Stimulated activated CD8-positive, alpha-beta memory T cell treated with anti-CD3 and anti-CD28 coated beads, Interleukin-12 subunit alpha, Interleukin-12 subunit beta, amount 100 ng/mL, for 24 hours (primary cell): ENCODE data around the gene NHERF2.
"Not testable (repeated sequence)": the region's sequence is repeated elsewhere in the genome, so short reads cannot be mapped to it uniquely, and the experiment has no call there.

Experiments
- DNase-seq: peaks from one replicate; pipeline ENCODE4 v3.0.0-alpha.2; 2020; ENCODE audit errors: extremely low read depth

NHERF2 gene

GRCh38 chr16:2028146-2028545, 1.4 kb downstream of the NHERF2 start:
- no peak for DNase-seq

- DNase-seq = no peak
Observed at GRCh38 chr16:2028620-2029220, 2.0 kb downstream of the NHERF2 start.

GRCh38 chr16:2029350-2029749, 2.6 kb downstream of the NHERF2 start:
- no peak for DNase-seq

- DNase-seq = no peak
Observed at GRCh38 chr16:2030036-2030435, 3.3 kb downstream of the NHERF2 start.

- DNase-seq = no peak
Observed at GRCh38 chr16:2031081-2031577, 4.4 kb downstream of the NHERF2 start.

GRCh38 chr16:2032285-2033056, 5.8 kb downstream of the NHERF2 start:
- no peak for DNase-seq

- DNase-seq = no peak
Observed at GRCh38 chr16:2033057-2033908, 6.6 kb downstream of the NHERF2 start.

DNA sequence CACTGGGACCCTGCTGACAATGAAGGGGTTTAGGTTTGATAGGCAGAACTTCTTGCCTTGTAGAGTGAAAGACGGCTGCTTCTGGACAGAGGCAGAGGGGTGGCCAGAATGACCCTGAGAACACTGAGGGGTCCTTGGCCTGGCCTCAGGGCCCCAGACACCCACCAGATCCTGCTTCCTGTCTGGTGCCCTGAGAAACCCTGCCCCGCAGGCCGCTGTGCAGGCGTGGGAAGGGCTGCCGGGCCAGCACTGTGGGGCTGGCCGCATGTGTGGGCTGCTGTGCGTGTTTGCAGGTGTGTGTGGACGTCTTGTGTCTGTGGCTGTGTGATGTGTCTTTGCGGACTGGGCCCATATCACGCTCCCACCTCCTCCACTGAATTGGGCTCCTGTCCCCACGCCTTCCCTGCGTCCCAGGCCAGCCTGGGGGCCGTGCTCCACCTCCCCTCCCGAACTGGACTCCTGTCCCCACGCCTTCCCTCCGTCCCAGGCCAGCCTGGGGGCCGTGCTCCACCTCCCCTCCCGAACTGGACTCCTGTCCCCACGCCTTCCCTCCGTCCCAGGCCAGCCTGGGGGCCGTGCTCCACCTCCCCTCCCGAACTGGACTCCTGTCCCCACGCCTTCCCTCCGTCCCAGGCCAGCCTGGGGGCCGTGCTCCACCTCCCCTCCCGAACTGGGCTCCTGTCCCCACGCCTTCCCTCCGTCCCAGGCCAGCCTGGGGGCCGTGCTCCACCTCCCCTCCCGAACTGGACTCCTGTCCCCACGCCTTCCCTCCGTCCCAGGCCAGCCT, 7.4 kb downstream of the NHERF2 start:
- not testable (repeated sequence) for DNase-seq

DNA sequence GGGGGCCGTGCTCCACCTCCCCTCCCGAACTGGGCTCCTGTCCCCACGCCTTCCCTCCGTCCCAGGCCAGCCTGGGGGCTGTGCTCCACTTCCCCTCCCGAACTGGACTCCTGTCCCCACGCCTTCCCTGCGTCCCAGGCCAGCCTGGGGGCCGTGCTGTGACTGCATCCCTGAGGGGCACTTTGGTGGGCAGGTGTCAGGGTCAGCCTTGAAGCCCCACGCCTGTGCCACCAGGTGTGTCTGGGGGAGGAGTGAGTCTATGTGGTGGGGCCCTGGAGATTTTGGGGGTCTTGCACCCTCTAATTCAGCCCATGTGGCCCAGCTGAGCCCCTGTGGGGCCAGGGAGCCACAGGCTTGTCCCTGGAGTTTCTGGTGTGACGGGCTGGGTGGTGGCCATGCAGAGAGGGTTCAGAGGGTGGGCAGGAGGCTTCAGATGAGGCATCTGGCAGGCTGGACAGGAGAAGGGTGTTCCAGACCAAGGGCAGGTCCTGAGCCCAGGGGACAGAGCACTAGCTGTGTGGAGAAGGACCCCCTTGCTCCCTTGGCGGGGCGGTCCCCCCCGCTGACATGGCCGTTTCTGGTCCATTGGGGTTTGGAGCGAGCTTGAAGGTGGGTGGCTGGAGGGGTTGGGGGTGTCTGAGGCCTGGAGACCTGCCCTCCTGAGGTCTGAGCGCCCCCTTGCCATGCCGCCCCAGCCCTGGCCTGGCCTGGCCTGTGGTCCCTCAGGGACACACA, 8.2 kb downstream of the NHERF2 start:
- DNase-seq = no peak

- DNase-seq = no peak
Observed at GRCh38 chr16:2035431-2036199, 8.9 kb downstream of the NHERF2 start.

DNA sequence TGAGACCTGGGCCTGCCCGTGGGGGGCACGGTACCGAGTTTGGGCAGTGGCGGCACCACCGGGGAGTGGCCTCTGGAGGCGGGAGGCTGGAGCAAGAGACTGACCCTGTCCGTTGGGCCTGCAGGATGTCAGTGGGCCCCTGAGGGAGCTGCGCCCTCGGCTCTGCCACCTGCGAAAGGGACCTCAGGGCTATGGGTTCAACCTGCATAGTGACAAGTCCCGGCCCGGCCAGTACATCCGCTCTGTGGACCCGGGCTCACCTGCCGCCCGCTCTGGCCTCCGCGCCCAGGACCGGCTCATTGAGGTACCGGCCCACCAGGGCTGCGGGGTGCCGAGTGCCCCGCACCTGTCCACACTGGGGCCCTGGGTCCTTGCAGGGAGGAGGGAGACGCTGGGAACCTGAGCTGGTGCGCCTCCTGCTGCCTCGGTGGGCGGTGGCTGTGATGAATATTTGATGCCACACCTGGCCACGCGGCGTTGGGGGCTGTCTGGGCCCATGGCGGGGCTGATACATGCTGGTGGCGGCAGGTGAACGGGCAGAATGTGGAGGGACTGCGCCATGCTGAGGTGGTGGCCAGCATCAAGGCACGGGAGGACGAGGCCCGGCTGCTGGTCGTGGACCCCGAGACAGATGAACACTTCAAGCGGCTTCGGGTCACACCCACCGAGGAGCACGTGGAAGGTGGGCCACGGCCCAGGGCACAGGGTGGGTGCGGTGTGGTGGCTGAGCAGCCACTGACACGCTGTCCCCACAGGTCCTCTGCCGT, 9.7 kb downstream of the NHERF2 start:
- no peak for DNase-seq

DNA sequence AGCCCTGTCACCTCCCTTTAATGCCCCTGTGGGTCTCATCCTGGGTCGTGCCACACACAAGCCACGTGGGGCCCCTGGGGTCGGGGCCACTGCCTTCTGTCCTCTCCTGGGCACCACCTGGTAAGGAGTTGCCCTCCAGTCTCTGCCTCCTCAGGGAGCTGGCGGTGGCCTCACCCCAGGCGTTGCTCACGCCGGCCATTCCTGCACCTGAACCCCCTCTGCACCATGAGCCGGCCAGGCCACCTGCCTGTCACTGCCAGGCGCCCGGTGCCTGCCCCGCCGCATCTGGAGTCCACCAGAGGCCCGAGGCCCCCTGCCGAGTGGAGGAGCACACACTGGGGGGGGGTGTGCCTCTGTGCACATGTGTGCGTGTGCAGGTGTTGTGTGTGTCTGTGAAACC, 10.4 kb downstream of the NHERF2 start:
- DNase-seq = no peak

DNA sequence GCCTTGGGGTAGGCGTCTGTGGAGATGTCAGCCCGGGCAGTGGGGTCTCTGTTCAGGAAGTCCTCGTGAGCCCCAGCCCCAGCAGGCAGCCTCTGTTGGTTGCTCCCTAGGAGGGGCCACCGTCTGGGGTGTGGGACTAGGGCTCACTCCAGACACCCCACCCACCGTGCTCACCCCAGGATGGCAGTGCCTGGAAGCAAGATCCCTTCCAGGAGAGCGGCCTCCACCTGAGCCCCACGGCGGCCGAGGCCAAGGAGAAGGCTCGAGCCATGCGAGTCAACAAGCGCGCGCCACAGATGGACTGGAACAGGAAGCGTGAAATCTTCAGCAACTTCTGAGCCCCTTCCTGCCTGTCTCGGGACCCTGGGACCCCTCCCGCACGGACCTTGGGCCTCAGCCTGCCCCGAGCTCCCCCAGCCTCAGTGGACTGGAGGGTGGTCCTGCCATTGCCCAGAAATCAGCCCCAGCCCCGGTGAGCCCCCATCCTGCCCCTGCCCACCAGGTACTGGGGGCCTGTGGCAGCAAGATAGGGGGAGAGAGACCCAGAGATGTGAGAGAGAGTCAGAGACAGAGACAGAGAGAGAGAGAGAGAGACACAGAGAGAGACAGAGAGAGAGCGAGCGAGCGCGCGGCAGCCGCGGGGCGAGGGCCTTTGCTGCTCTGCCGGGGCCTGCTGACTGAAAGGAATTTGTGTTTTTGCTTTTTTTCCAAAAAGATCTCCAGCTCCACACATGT, 11.1 kb downstream of the NHERF2 start:
- no peak for DNase-seq

GRCh38 chr16:2038382-2039231, 11.9 kb downstream of the NHERF2 start:
- no peak for DNase-seq

- DNase-seq = no peak
Observed at GRCh38 chr16:2039274-2040031, 12.8 kb downstream of the NHERF2 start.

GRCh38 chr16:2040041-2040786, 13.5 kb downstream of the NHERF2 start:
- no peak for DNase-seq
